Epithelial cell of esophagus (primary cell): ENCODE data around the gene SLITRK5.
A peak's percentile ranks its signal among the peaks of the same experiment; 100 is the strongest.

Experiments
- DNase-seq: peaks from one replicate; pipeline ENCODE4 v3.0.0; 2010; ENCODE audit warnings: low read depth
- H3K4me3 ChIP-seq: 2 replicates; pipeline ENCODE4 v1.5.1; 2011; ENCODE audit warnings: mild to moderate bottlenecking, low read length, control low read depth
- TF ChIP-seq, protein P1 (sequence below): IDR thresholded peaks from 2 replicates; pipeline ENCODE4 v1.5.1; 2011; ENCODE audit warnings: low read depth, mild to moderate bottlenecking, low read length, control low read depth, inconsistent platforms; ENCODE audit not compliant: insufficient read depth; ENCODE audit errors: missing control alignments

Gene SLITRK5

DNA sequence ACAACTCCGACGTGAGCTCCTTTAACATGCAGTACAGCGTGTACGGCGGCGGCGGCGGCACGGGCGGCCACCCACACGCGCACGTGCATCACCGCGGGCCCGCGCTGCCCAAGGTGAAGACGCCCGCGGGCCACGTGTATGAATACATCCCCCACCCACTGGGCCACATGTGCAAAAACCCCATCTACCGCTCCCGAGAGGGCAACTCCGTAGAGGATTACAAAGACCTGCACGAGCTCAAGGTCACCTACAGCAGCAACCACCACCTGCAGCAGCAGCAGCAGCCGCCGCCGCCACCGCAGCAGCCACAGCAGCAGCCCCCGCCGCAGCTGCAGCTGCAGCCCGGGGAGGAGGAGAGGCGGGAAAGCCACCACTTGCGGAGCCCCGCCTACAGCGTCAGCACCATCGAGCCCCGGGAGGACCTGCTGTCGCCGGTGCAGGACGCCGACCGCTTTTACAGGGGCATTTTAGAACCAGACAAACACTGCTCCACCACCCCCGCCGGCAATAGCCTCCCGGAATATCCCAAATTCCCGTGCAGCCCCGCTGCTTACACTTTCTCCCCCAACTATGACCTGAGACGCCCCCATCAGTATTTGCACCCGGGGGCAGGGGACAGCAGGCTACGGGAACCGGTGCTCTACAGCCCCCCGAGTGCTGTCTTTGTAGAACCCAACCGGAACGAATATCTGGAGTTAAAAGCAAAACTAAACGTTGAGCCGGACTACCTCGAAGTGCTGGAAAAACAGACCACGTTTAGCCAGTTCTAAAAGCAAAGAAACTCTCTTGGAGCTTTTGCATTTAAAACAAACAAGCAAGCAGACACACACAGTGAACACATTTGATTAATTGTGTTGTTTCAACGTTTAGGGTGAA lies 6.6 kb downstream of the SLITRK5 start:
- H3K4me3 ChIP-seq = peak overlapping the region; percentile 48
- TF ChIP-seq, protein P1, sequence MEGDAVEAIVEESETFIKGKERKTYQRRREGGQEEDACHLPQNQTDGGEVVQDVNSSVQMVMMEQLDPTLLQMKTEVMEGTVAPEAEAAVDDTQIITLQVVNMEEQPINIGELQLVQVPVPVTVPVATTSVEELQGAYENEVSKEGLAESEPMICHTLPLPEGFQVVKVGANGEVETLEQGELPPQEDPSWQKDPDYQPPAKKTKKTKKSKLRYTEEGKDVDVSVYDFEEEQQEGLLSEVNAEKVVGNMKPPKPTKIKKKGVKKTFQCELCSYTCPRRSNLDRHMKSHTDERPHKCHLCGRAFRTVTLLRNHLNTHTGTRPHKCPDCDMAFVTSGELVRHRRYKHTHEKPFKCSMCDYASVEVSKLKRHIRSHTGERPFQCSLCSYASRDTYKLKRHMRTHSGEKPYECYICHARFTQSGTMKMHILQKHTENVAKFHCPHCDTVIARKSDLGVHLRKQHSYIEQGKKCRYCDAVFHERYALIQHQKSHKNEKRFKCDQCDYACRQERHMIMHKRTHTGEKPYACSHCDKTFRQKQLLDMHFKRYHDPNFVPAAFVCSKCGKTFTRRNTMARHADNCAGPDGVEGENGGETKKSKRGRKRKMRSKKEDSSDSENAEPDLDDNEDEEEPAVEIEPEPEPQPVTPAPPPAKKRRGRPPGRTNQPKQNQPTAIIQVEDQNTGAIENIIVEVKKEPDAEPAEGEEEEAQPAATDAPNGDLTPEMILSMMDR = no peak
- DNase-seq = no peak

DNA sequence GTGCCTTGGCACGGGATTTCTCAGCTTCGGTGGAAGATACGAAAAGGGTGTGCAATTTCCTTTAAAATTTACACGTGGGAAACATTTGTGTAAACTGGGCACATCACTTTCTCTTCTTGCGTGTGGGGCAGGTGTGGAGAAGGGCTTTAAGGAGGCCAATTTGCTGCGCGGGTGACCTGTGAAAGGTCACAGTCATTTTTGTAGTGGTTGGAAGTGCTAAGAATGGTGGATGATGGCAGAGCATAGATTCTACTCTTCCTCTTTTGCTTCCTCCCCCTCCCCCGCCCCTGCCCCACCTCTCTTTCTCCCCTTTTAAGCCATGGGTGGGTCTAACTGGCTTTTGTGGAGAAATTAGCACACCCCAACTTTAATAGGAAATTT lies 7.2 kb downstream of the SLITRK5 start:
- no peak for DNase-seq
- peak overlapping the region; percentile 48 for H3K4me3 ChIP-seq
- TF ChIP-seq, protein P1 = no peak

DNA sequence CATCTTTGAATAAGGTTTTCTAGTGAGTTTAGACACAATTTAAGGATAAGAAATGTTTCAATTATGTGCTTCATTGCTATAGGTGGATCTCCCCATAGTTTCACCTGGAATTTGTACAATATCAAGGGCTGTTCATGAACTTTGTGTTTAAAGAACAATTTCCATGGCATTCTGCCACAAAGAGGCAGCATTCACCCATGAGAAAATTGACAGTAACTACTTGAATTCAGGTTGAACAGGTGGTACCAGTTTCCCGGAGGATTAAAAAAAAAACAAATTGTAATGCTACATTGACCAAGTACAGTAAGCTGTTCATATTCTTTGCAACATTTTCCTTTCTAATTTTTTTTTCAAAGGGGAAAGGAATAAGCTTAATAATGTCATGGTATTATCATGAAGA lies 9.1 kb downstream of the SLITRK5 start:
- TF ChIP-seq, protein P1 = peak; percentile 54
- no peak overlapping the region for H3K4me3 ChIP-seq

DNA sequence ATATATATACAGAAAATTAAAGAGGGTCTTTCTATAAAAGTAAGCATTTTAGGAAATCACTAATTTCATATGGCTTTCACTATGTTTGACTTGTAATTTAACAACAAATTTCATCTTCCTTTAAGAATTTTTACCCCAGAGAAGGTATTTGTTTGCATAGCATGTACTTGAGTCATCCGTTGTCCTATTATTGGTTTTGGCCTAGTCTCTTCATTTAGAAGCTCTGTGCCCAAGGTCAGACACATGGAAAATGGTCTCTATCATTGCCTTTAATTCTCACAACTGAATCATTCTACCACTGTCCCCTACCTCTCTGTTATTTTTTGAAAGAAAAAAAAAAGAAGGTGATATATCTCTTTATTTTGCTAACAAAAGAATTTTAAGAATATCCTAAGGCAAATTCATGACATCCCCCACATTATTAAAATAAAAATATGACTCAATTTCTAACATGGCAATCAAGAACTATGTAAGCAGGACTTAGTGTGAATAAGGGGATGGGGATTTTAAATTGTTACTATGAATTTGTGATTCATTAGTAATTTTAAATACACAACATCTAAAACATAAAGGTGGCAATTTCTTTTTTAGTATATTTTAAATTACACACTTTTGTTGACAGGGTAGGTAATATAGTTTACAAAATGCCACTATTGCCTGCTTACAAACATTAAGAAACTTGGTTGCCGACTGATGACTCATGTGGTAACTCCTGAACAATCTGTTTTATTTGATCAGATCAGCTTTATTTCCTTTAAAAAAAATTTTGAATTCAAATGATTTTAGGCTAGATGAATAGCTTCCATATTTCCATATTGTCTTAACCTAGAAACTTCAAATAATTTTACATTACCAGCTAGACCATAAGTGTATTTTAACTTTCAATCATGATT lies 13.9 kb downstream of the SLITRK5 start:
- H3K4me3 ChIP-seq = no peak overlapping the region
- DNase-seq = no peak
- TF ChIP-seq, protein P1 = no peak

More for the DNA sequence above, 9.1 kb downstream of the SLITRK5 start:
- peak; percentile 82 for DNase-seq

DNA sequence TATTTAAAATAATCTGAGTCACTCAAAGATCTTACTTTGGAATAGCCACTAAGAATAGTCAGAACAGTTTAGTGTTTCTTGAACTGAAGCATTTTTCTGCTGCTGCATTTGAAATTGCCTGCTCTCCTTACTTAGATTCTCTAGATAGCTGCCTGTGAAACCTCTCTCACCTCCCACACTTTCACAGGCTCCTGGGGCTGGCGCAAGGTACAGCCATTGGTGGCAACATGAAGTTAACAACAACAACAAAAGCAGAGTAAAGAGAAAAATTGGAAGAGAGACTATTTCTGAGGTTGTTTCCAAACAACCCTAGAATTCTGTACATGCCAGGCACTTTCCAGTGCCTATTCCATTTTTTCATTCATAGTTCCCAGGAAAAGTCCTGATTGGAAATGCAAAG lies 25.3 kb downstream of the SLITRK5 start:
- no peak overlapping the region for H3K4me3 ChIP-seq
- no peak for DNase-seq
- TF ChIP-seq, protein P1 = no peak

DNA sequence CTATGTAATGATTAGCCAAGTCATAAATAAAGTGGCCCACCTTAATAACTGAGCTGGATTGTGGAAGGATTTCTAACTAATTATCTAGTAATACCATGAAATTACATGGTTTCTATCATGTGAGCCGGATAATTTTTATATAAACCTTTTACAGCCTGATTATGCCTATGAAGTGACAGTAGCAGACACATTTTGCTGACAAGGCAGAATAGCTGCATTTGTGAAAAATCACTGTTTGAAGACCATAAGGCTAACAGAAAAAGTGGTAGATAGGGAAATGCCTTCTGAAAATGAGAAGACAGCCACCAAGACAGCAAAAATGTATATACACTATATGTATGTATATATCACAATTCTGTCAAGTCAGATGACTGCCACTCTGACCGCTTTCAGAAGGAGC lies 27.1 kb downstream of the SLITRK5 start:
- no peak overlapping the region for H3K4me3 ChIP-seq
- TF ChIP-seq, protein P1 = no peak
- DNase-seq = no peak
